Measurements from ENCODE around the gene SLC9A8. TPM values are rescaled to one million over a fixed set of nuclear protein-coding genes. Genes with fewer than 3 reads are reported as not detected.
"Not testable (repeated sequence)": the region's sequence is repeated elsewhere in the genome, so short reads cannot be mapped to it uniquely, and the experiment has no call there.

The SLC9A8 gene
- total and polyA plus RNA-seq, 2 of the 8 experiments (the other 6 are each of a cell fraction or from before 2014, with no cell fraction given): 3.2 to 6.2 TPM

GRCh38 chr20:49861232-49861631 lies 48.6 kb downstream of the SLC9A8 start:
- H3K27ac ChIP-seq (ENCODE audit: low read depth, low read length); H3K56ac ChIP-seq (replicated peaks; ENCODE audit: insufficient read length, low read depth, low read length); H3K79me2 ChIP-seq (ENCODE audit: control insufficient read depth in 1 of 2, insufficient read depth in 2 of 2, low read length in 2 of 2); H3K23ac ChIP-seq (ENCODE audit: insufficient read length); H2AK5ac ChIP-seq (ENCODE audit: low read depth, low read length); H3K79me1 ChIP-seq (ENCODE audit: low read depth, low read length); H3K4me3 ChIP-seq (ENCODE audit: extremely low read depth in 1 of 4, insufficient read depth in 2 of 4, low read depth in 3 of 4, low read length in 4 of 4); H3K9ac ChIP-seq (replicated peaks in 1 of 4; ENCODE audit: extremely low read depth in 1 of 4, low read depth in 3 of 4, low read length in 3 of 4); H3K4ac ChIP-seq (replicated peaks; ENCODE audit: insufficient read length, low read depth, low read length); H4K8ac ChIP-seq (ENCODE audit: extremely low read depth, insufficient read depth, low read length); H3K18ac ChIP-seq (ENCODE audit: extremely low read depth, low read length); H2BK12ac ChIP-seq (ENCODE audit: low read depth, low read length); H3K4me2 ChIP-seq (ENCODE audit: insufficient read depth in 1 of 2, low read depth in 2 of 2, low read length in 2 of 2); H4K5ac ChIP-seq (ENCODE audit: insufficient read length, low read depth, low read length); H2BK5ac ChIP-seq (ENCODE audit: low read depth, low read length); H3K27me3 ChIP-seq (replicated peaks in 1 of 4; ENCODE audit: control insufficient read depth in 3 of 4, extremely low read depth in 1 of 4, insufficient read depth in 3 of 4, low read length in 3 of 4); H4K91ac ChIP-seq (replicated peaks; ENCODE audit: insufficient read length, low read length); H3K4me1 ChIP-seq (replicated peaks in 1 of 4; ENCODE audit: control insufficient read depth in 3 of 4, insufficient read depth in 4 of 4, low read length in 3 of 4); H2BK120ac ChIP-seq (replicated peaks; ENCODE audit: low read depth, low read length); H3K14ac ChIP-seq (ENCODE audit: insufficient read length); H3K9me3 ChIP-seq (ENCODE audit: insufficient read depth in 2 of 2, low read depth in 1 of 2, low read length in 1 of 2); FAIRE-seq; H4K20me1 ChIP-seq (replicated peaks in 1 of 2; ENCODE audit: control insufficient read depth in 1 of 2, insufficient read depth in 2 of 2, low read length in 2 of 2); H2BK20ac ChIP-seq (ENCODE audit: low read length); H2AFZ ChIP-seq (ENCODE audit: low read length); DNase-seq (ENCODE audit: low read depth in 1 of 2, low spot score in 2 of 2); H3K23me2 ChIP-seq (ENCODE audit: low read depth, low read length); H3K36me3 ChIP-seq (ENCODE audit: control insufficient read depth in 2 of 4, insufficient read depth in 4 of 4, low read length in 3 of 4): not testable (repeated sequence)
- POLR2A ChIA-PET (ENCODE audit: partially characterized antibody): interaction anchor here (1.2 kb wide), 1 partner anchor 10 kb away, joined by 3 read pairs; no protein-coding TSS in a partner anchor
- 0 out of 2 replicates have a peak overlapping the region, but pooled peaks have one; percentile 16 for H2BK15ac ChIP-seq (ENCODE audit: low read length)
- WGBS, 2 experiments (ENCODE audit: extremely low coverage in 1 of 2, insufficient coverage in 1 of 2, insufficient read length in 1 of 2, insufficient replicate concordance in 2 of 2, low coverage in 1 of 2, low lambda C conversion rate in 2 of 2, missing lambda C conversion rate in 1 of 2): 87% methylated on average over 3 of the region's 3 CpGs; no CpG with 5 or more reads in 1 of the 2 experiments
- CTCF ChIA-PET (ENCODE audit: partially characterized antibody): interaction anchor here (2.1 to 2.3 kb wide), 2 partner anchors 10 to 252 kb away, joined by 6 to 8 read pairs; no protein-coding TSS in a partner anchor

All from H1 (cell line).